GM21360 (cell line): ENCODE measurements around the gene DHRS9.
"Not testable (repeated sequence)": the region's sequence is repeated elsewhere in the genome, so short reads cannot be mapped to it uniquely, and the experiment has no call there.

Experiments used
- ATAC-seq: cut with Tn5 transposase; IDR thresholded peaks from one replicate; pipeline ENCODE4 v1.9.1; 2021; ENCODE audit warnings: mild to moderate bottlenecking, moderate library complexity; ENCODE audit not compliant: unreplicated experiment

Gene DHRS9

GRCh38 chr2:169069341-169069740 is at the start of gene DHRS9:
Gene DHRS9, plus strand, starts transcription at chr2:169069563. Its CDS starts 12,019 bp downstream, at chr2:169081582.
- ATAC-seq = no peak

- no peak for ATAC-seq
These were observed 46.2 kb upstream of the DHRS9 start for GRCh38 chr2:169023161-169023560.

GRCh38 chr2:169026056-169026455 is 43.3 kb upstream of the DHRS9 start:
- ATAC-seq = no peak

GRCh38 chr2:169027234-169027633 is 42.1 kb upstream of the DHRS9 start:
- ATAC-seq = no peak

- no peak for ATAC-seq
These were observed 40.0 kb upstream of the DHRS9 start for GRCh38 chr2:169029341-169029740.

- ATAC-seq = no peak
These were observed 38.2 kb upstream of the DHRS9 start, which contains the start of gene ABCB11 for GRCh38 chr2:169031202-169031601. Gene ABCB11, minus strand, starts transcription at chr2:169031324. Its CDS starts 13,199 bp downstream, at chr2:169018125.

GRCh38 chr2:169034256-169034655 is 35.1 kb upstream of the DHRS9 start:
- no peak for ATAC-seq

GRCh38 chr2:169034984-169035544 is 34.3 kb upstream of the DHRS9 start:
- no peak for ATAC-seq

- no peak for ATAC-seq
These were observed 33.5 kb upstream of the DHRS9 start for GRCh38 chr2:169035887-169036286.

GRCh38 chr2:169036736-169037440 is 32.5 kb upstream of the DHRS9 start:
- peak; percentile 60 for ATAC-seq

- peak; percentile 78 for ATAC-seq
These were observed 31.0 kb upstream of the DHRS9 start for GRCh38 chr2:169038338-169038757.

GRCh38 chr2:169039702-169040101 is 29.7 kb upstream of the DHRS9 start:
- peak; percentile 31 for ATAC-seq

- ATAC-seq = no peak
These were observed 27.8 kb upstream of the DHRS9 start for GRCh38 chr2:169041594-169041993.

GRCh38 chr2:169042856-169043255 is 26.5 kb upstream of the DHRS9 start:
- no peak for ATAC-seq

GRCh38 chr2:169046440-169047151 is 22.8 kb upstream of the DHRS9 start:
- ATAC-seq = no peak

- ATAC-seq = no peak
These were observed 21.8 kb upstream of the DHRS9 start for GRCh38 chr2:169047256-169048250.

GRCh38 chr2:169049142-169049541 is 20.2 kb upstream of the DHRS9 start:
- ATAC-seq = no peak

GRCh38 chr2:169050476-169051240 is 18.7 kb upstream of the DHRS9 start:
- ATAC-seq = no peak

- not testable (repeated sequence) for ATAC-seq
These were observed 14.8 kb upstream of the DHRS9 start for GRCh38 chr2:169054575-169054974.

GRCh38 chr2:169064199-169064598 is 5.2 kb upstream of the DHRS9 start:
- ATAC-seq = not testable (repeated sequence)
